ENCODE data around the gene CYS1.

- TF ChIP-seq POLR2A (IDR thresholded peaks at IDR 0.05), result no peak
- no peak for TF ChIP-seq CTCF (IDR thresholded peaks at IDR 0.05)
- no peak for TF ChIP-seq POLR2AphosphoS5 (IDR thresholded peaks at IDR 0.05)
Observed at GRCh38 chr2:10084223-10084865, 4.1 kb upstream of the CYS1 start.

All from breast epithelium (tissue), 3 donors.